ENCODE measurements around the gene MRTFB.

DNA sequence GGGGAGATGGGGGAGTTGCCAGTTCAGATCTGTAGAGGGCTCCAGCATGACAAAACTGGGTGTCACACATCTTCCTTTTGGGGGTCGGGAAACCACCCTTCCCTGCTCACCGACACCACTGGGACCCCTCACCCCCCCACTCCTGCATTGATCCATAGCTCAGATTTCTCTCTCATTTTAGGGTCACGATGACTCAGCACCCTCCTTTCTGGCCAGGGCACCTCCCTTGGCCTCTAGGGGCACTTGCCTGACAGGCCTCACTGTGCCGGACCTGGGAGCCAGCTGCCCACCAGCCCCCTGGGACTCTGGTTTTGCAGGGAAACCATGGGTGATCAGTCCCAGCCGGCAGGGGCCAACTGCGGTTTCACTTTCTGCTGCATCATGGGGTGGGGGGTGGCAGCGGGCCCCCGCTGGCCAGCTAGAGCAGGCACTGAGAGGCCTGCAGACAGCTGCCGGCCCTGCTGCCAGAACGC is 239.4 kb downstream of the MRTFB start:
- TF ChIP-seq, protein P1, sequence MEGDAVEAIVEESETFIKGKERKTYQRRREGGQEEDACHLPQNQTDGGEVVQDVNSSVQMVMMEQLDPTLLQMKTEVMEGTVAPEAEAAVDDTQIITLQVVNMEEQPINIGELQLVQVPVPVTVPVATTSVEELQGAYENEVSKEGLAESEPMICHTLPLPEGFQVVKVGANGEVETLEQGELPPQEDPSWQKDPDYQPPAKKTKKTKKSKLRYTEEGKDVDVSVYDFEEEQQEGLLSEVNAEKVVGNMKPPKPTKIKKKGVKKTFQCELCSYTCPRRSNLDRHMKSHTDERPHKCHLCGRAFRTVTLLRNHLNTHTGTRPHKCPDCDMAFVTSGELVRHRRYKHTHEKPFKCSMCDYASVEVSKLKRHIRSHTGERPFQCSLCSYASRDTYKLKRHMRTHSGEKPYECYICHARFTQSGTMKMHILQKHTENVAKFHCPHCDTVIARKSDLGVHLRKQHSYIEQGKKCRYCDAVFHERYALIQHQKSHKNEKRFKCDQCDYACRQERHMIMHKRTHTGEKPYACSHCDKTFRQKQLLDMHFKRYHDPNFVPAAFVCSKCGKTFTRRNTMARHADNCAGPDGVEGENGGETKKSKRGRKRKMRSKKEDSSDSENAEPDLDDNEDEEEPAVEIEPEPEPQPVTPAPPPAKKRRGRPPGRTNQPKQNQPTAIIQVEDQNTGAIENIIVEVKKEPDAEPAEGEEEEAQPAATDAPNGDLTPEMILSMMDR (IDR thresholded peaks at IDR 0.05; ENCODE audit: low read depth, low read length) = peak; percentile 40
- TF ChIP-seq EZH2phosphoT487 (IDR thresholded peaks at IDR 0.05; ENCODE audit: low read depth) = no peak
